ENCODE measurements around the gene CD8B2.
"Not testable (repeated sequence)": the region's sequence is repeated elsewhere in the genome, so short reads cannot be mapped to it uniquely, and the experiment has no call there.

The CD8B2 gene

GRCh38 chr2:106553321-106553720 lies 66.2 kb downstream of the CD8B2 start:
- DNase-seq: no peak

- no peak for DNase-seq
Measured at GRCh38 chr2:106554411-106554810, 67.2 kb downstream of the CD8B2 start.

DNA sequence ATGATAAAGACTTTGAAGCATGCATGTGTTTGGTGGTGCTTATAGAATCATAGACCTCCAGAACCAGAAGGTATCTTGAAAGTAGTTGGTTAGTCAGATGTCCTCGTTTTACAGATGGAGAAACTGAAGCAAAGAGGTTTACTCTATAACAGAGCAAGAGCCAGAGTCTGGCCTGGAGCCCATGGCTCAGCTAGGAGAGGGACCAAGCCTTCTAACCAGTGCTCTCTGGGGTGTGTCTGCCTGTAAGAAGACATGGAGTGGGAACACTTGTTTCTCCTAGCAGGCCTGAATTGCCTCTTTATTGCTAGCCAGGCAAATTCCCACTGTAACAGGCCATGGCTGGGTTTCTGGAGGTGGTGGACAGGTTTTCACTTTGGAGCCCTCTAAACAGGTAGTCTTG lies 67.9 kb downstream of the CD8B2 start:
- DNase-seq: no peak

GRCh38 chr2:106559786-106560185 lies 72.6 kb downstream of the CD8B2 start:
- not testable (repeated sequence) for DNase-seq

DNA sequence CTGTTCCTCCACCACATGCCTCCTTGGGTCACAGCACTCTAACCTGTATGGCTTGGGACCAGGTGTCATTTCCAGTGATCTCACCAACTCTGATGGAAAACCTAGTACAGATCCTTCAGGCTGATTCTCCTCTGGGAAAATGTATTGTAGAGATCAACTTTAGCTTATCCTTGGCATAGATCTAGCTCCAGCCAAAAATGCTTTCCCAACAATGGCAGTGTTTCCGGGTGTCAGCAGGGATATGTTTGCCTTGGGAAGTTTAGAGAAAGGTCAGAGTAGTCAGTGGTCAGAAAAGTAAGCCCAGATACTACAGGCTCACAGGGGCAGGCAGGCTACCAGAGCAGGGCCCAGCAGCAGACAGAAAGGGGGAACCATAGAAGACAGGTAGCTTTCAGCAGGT lies 73.6 kb downstream of the CD8B2 start:
- DNase-seq: no peak

- no peak for DNase-seq
Measured at GRCh38 chr2:106561356-106561755, 74.2 kb downstream of the CD8B2 start.

- no peak for DNase-seq
Measured at GRCh38 chr2:106561803-106562202, 74.6 kb downstream of the CD8B2 start.

- peak in 1 of 2 donors; percentile 41 for DNase-seq
Measured at GRCh38 chr2:106562268-106563186, 75.4 kb downstream of the CD8B2 start.

DNA sequence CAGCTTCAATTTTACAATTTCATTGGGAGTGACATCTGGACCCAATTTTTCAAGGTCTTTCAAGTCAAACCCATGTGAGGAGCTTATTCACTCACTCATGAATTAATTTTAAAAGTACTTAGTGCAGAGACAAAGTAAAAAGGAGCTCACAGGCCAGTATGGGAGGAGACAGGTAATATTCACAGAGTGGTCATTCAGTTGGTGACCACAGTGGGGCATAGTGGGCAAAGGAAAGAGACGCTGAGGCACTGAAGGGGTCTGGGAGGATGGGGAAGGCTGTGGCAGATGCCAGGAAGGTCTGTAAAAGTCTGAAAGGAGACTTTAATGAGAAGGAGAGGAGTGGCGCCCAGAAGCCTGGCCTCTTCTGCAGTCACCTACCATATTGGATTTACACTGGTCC lies 76.0 kb downstream of the CD8B2 start:
- no peak for DNase-seq

DNA sequence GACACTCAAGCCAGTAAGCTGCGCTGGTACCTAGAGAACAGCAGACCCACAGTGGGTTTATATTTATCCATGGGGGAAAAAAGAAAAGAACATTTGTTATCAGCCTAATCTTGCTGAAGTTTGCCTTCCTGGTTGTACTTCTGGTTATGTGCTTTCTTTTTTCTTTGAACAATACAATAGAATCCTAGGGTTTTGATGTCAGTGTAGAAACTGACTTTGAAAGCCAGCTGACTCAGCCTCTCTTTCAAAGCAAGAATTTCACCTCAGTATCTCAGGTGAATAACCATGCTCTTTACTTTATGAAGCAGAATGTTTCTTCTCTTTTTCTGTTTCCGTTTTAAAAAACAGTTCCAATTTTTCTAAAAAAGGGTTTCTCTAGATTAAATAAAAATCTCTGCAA lies 78.4 kb downstream of the CD8B2 start:
- no peak for DNase-seq

GRCh38 chr2:106566050-106566449 lies 78.9 kb downstream of the CD8B2 start:
- DNase-seq: peak in 1 of 2 donors; percentile 63

DNA sequence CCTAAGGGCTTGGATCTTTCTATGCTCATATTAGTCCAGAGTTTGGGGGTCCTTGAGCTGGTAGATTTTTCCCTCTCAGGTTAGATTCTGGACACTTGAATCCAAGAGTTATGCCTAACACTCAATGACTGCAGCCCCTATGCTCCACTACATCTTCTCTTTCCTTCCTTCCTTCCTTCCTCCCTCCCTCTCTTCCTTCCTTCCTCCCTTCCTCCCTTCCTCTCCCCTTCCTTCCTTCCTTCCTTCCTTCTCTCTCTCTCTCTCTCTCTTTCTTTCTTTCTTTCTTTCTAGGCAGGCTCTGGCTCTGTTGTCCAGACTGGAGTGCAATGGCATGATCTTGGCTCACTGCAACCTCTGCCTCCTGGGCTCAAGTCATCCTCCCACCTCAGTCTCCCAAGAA lies 79.3 kb downstream of the CD8B2 start:
- DNase-seq: not testable (repeated sequence)

- DNase-seq: peak; percentile 11 to 46
Measured at GRCh38 chr2:106570316-106570715, 83.2 kb downstream of the CD8B2 start.
